Naive thymus-derived CD8-positive, alpha-beta T cell (primary cell): ENCODE results near the gene BDKRB2. TPM values are rescaled to one million over a fixed set of nuclear protein-coding genes. Genes with fewer than 3 reads are reported as not detected.

Experiments
- ATAC-seq, 2 donors: fragments of 150-1000 bp; cut with Tn5 transposase in 1 of 2; sonication (Bioruptor Pico), chemical (Tn5 transposase) in 1 of 2; 1 replicate in 1 of 2; 2 replicates in 1 of 2; pipeline ENCODE4 v1.10.0; 2021; ENCODE audit warnings: mild to moderate bottlenecking in 2 of 2, moderate library complexity in 2 of 2
- POLR2A ChIA-PET: fragments of 350-600 bp; sonication (Branson Sonifier 250); formaldehyde crosslinking; loops from one replicate; lab custom pipeline; 2021; ENCODE audit warnings: antibody characterized with exemption; lab: Charles Lee
- DNase-seq, 10 donors: peaks; one replicate each; pipeline versions ENCODE4 v3.0.0 to v3.0.0-alpha.2; 2020 to 2022
- H3K27ac Mint-ChIP-seq, 10 donors: one replicate each; pipeline ENCODE4 v1.8.0; 2020 to 2022; ENCODE audit warnings: mild to moderate bottlenecking in 10 of 10, mixed read lengths in 10 of 10, moderate library complexity in 4 of 10, inconsistent platforms in 1 of 10
- H3K27me3 Mint-ChIP-seq, 5 donors: one replicate each; pipeline ENCODE4 v1.8.0; 2021 to 2022; ENCODE audit warnings: mixed read lengths in 5 of 5
- H3K36me3 Mint-ChIP-seq, 3 donors: one replicate each; pipeline ENCODE4 v1.8.0; 2020 to 2022; ENCODE audit warnings: mixed read lengths in 3 of 3, mild to moderate bottlenecking in 2 of 3, inconsistent platforms in 1 of 3
- H3K4me1 Mint-ChIP-seq, 4 donors: one replicate each; pipeline ENCODE4 v1.8.0; 2021 to 2022; ENCODE audit warnings: mixed read lengths in 4 of 4
- H3K4me3 Mint-ChIP-seq, 10 donors: one replicate each; pipeline ENCODE4 v1.8.0; 2020 to 2022; ENCODE audit warnings: mild to moderate bottlenecking in 10 of 10, mixed read lengths in 10 of 10, moderate library complexity in 6 of 10, inconsistent platforms in 1 of 10
- H3K9me3 Mint-ChIP-seq, 9 donors: one replicate each; pipeline ENCODE4 v1.8.0; 2020 to 2022; ENCODE audit warnings: mixed read lengths in 9 of 9, mild to moderate bottlenecking in 3 of 9, inconsistent platforms in 1 of 9, moderate library complexity in 1 of 9
- polyA plus RNA-seq, 3 donors: library from polyadenylated mRNA; unstranded; fragments of 300-500 nt; fragmentation: Illumina TruSeq; gene quantifications; one replicate each; pipeline ENCODE4 v1.2.3, GENCODE V29; 2021
- total RNA-seq, 8 experiments: library from RNA in 2 of 8; stranded (reverse) in 2 of 8; gene quantifications; one replicate each; pipeline ENCODE4 v1.2.3 and lab custom pipeline; 2021 to 2026

The BDKRB2 gene
- total and polyA plus RNA-seq, 5 experiments from 2014 or later, result not detected

- Mint-ChIP-seq H3K4me3 (no peak overlapping the region), H3K4me1 (peaks cover 0 to 2% (median 0%) of the 10 kb centered on the region in 4 donors), H3K27me3 (peaks cover 5 to 35% (median 22%) of the 10 kb centered on the region in 5 donors), H3K36me3 (no peaks in the 10 kb centered on the region), H3K9me3 (peaks cover 0 to 4% (median 0%) of the 10 kb centered on the region in 9 donors), H3K27ac (peak overlapping the region in 1 of 10 donors; percentile 37)
- DNase-seq (no peak), ATAC-seq (no peak)
- POLR2A ChIA-PET, result no interaction called here
These were observed 19.9 kb downstream of the BDKRB2 start for GRCh38 chr14:96224480-96225096.

GRCh38 chr14:96225213-96225612 is 20.6 kb downstream of the BDKRB2 start:
- Mint-ChIP-seq H3K27me3 (peaks cover 5 to 31% (median 20%) of the 10 kb centered on the region in 5 donors), H3K36me3 (no peaks in the 10 kb centered on the region), H3K27ac (no peak overlapping the region), H3K4me1 (peaks cover 0 to 2% (median 0%) of the 10 kb centered on the region in 4 donors), H3K4me3 (no peak overlapping the region), H3K9me3 (peaks cover 0 to 4% (median 0%) of the 10 kb centered on the region in 9 donors)
- POLR2A ChIA-PET, result no interaction called here
- ATAC-seq, result no peak
- no peak for DNase-seq

GRCh38 chr14:96225745-96226151 is 21.1 kb downstream of the BDKRB2 start:
- ATAC-seq (no peak), DNase-seq (no peak)
- Mint-ChIP-seq H3K9me3 (peaks cover 0 to 4% (median 0%) of the 10 kb centered on the region in 9 donors), H3K36me3 (no peaks in the 10 kb centered on the region), H3K27me3 (peaks cover 5 to 26% (median 15%) of the 10 kb centered on the region in 5 donors), H3K4me3 (no peak overlapping the region), H3K4me1 (peaks cover 0 to 2% (median 0%) of the 10 kb centered on the region in 4 donors), H3K27ac (no peak overlapping the region)
- POLR2A ChIA-PET, result no interaction called here

- H3K9me3 Mint-ChIP-seq, result peaks cover 0 to 4% (median 0%) of the 10 kb centered on the region in 9 donors
- peaks cover 0 to 2% (median 0%) of the 10 kb centered on the region in 4 donors for H3K4me1 Mint-ChIP-seq
- POLR2A ChIA-PET, result no interaction called here
- ATAC-seq, result no peak
- no peak overlapping the region for H3K4me3 Mint-ChIP-seq
- no peak overlapping the region for H3K27ac Mint-ChIP-seq
- H3K36me3 Mint-ChIP-seq, result no peaks in the 10 kb centered on the region
- DNase-seq, result no peak
- H3K27me3 Mint-ChIP-seq, result peaks cover 1 to 12% (median 11%) of the 10 kb centered on the region in 5 donors
These were observed 22.8 kb downstream of the BDKRB2 start for GRCh38 chr14:96227428-96227827.

- H3K27me3 Mint-ChIP-seq, result peaks cover 1 to 12% (median 11%) of the 10 kb centered on the region in 5 donors
- H3K27ac Mint-ChIP-seq, result no peak overlapping the region
- peaks cover 0 to 2% (median 0%) of the 10 kb centered on the region in 4 donors for H3K4me1 Mint-ChIP-seq
- ATAC-seq (no peak), DNase-seq (no peak)
- peaks cover 0 to 4% (median 0%) of the 10 kb centered on the region in 9 donors for H3K9me3 Mint-ChIP-seq
- POLR2A ChIA-PET, result no interaction called here
- no peak overlapping the region for H3K4me3 Mint-ChIP-seq
- no peaks in the 10 kb centered on the region for H3K36me3 Mint-ChIP-seq
These were observed 24.7 kb downstream of the BDKRB2 start for GRCh38 chr14:96229315-96229714.

GRCh38 chr14:96231056-96231455 is 26.4 kb downstream of the BDKRB2 start:
- Mint-ChIP-seq H3K36me3 (no peaks in the 10 kb centered on the region), H3K27me3 (peaks cover under 1 to 15% (median 2%) of the 10 kb centered on the region in 5 donors)

GRCh38 chr14:96231526-96232130 is 27.0 kb downstream of the BDKRB2 start:
- Mint-ChIP-seq H3K9me3 (peaks cover 0 to 4% (median 0%) of the 10 kb centered on the region in 9 donors), H3K4me1 (peaks cover 0 to 2% (median 0%) of the 10 kb centered on the region in 4 donors), H3K36me3 (no peaks in the 10 kb centered on the region), H3K27me3 (peaks cover 0 to 15% (median 4%) of the 10 kb centered on the region in 5 donors), H3K4me3 (no peak overlapping the region), H3K27ac (no peak overlapping the region)
- ATAC-seq (no peak), DNase-seq (no peak)
- POLR2A ChIA-PET, result no interaction called here

More at GRCh38 chr14:96231056-96231455, 26.4 kb downstream of the BDKRB2 start:
- ATAC-seq (no peak), DNase-seq (no peak)
- Mint-ChIP-seq H3K4me3 (no peak overlapping the region), H3K27ac (no peak overlapping the region), H3K9me3 (peaks cover 0 to 4% (median 0%) of the 10 kb centered on the region in 9 donors), H3K4me1 (peaks cover 0 to 2% (median 0%) of the 10 kb centered on the region in 4 donors)
- POLR2A ChIA-PET, result no interaction called here

- Mint-ChIP-seq H3K4me1 (peaks cover 0 to 2% (median 0%) of the 10 kb centered on the region in 4 donors), H3K36me3 (no peaks in the 10 kb centered on the region), H3K27me3 (peaks cover 0 to 14% (median 4%) of the 10 kb centered on the region in 5 donors), H3K27ac (no peak overlapping the region), H3K4me3 (no peak overlapping the region), H3K9me3 (peaks cover 0 to 4% (median 0%) of the 10 kb centered on the region in 9 donors)
- no peak for DNase-seq
- no peak for ATAC-seq
- POLR2A ChIA-PET, result no interaction called here
These were observed 27.9 kb downstream of the BDKRB2 start for GRCh38 chr14:96232506-96232905.

- H3K27me3 Mint-ChIP-seq, result peaks cover 0 to 7% (median 4%) of the 10 kb centered on the region in 5 donors
- POLR2A ChIA-PET, result no interaction called here
- peak overlapping the region in 1 of 10 donors; percentile 29 for H3K27ac Mint-ChIP-seq
- no peaks in the 10 kb centered on the region for H3K4me1 Mint-ChIP-seq
- H3K36me3 Mint-ChIP-seq, result no peaks in the 10 kb centered on the region
- no peak overlapping the region for H3K4me3 Mint-ChIP-seq
- no peaks in the 10 kb centered on the region for H3K9me3 Mint-ChIP-seq
- ATAC-seq (no peak), DNase-seq (no peak)
These were observed 29.0 kb downstream of the BDKRB2 start for GRCh38 chr14:96233661-96234060.

GRCh38 chr14:96235426-96235825 is 30.8 kb downstream of the BDKRB2 start:
- Mint-ChIP-seq H3K4me1 (no peaks in the 10 kb centered on the region), H3K9me3 (no peaks in the 10 kb centered on the region), H3K27ac (no peak overlapping the region), H3K4me3 (no peak overlapping the region), H3K27me3 (peaks cover 0 to 9% (median 5%) of the 10 kb centered on the region in 5 donors), H3K36me3 (no peaks in the 10 kb centered on the region)
- POLR2A ChIA-PET, result no interaction called here
- ATAC-seq (no peak), DNase-seq (no peak)

- no peak for DNase-seq
- Mint-ChIP-seq H3K27ac (no peak overlapping the region), H3K27me3 (peaks cover 0 to 11% (median 5%) of the 10 kb centered on the region in 5 donors), H3K36me3 (no peaks in the 10 kb centered on the region), H3K4me1 (no peaks in the 10 kb centered on the region), H3K9me3 (no peaks in the 10 kb centered on the region), H3K4me3 (no peak overlapping the region)
- no peak for ATAC-seq
- POLR2A ChIA-PET, result no interaction called here
These were observed 33.0 kb downstream of the BDKRB2 start for GRCh38 chr14:96237641-96238040.

- DNase-seq (no peak), ATAC-seq (no peak)
- Mint-ChIP-seq H3K9me3 (no peaks in the 10 kb centered on the region), H3K27me3 (peaks cover 0 to 11% (median 5%) of the 10 kb centered on the region in 5 donors), H3K36me3 (no peaks in the 10 kb centered on the region), H3K4me3 (no peak overlapping the region), H3K27ac (no peak overlapping the region), H3K4me1 (no peaks in the 10 kb centered on the region)
- POLR2A ChIA-PET, result no interaction called here
These were observed 34.1 kb downstream of the BDKRB2 start for GRCh38 chr14:96238676-96239265.

GRCh38 chr14:96239711-96240141 is 35.1 kb downstream of the BDKRB2 start:
- no peak for ATAC-seq

More at GRCh38 chr14:96239711-96240141, 35.1 kb downstream of the BDKRB2 start:
- Mint-ChIP-seq H3K27ac (no peak overlapping the region), H3K27me3 (peaks cover 0 to 9% (median 5%) of the 10 kb centered on the region in 5 donors), H3K36me3 (no peaks in the 10 kb centered on the region), H3K9me3 (no peaks in the 10 kb centered on the region), H3K4me3 (no peak overlapping the region), H3K4me1 (no peaks in the 10 kb centered on the region)
- DNase-seq, result no peak
- POLR2A ChIA-PET, result no interaction called here
